HepG2 (cell line): Measurements from ENCODE around the gene DIPK1B. TPM values are rescaled to one million over a fixed set of nuclear protein-coding genes. Genes with fewer than 3 reads are reported as not detected.

Experiments
- HMG20B ChIP-seq: conservative IDR thresholded peaks from 2 replicates; pipeline ENCODE4 v1.6.1; 2016; ENCODE audit warnings: missing genetic modification reagents, missing compliant biosample characterization
- HMGXB3 ChIP-seq: sonication (generic); formaldehyde crosslinking; IDR thresholded peaks from 2 replicates; pipeline ENCODE4 v1.4.0; 2020; ENCODE audit warnings: missing genetic modification reagents, borderline replicate concordance
- HNRNPK ChIP-seq: fragments of 200-400 bp; formaldehyde crosslinking; IDR thresholded peaks from 2 replicates; pipeline ENCODE4 v1.6.1; 2018; ENCODE audit warnings: low read length, low read depth, moderate library complexity, mild to moderate bottlenecking; ENCODE audit not compliant: poor library complexity, severe bottlenecking
- MEF2D ChIP-seq: sonication (generic); formaldehyde crosslinking; IDR thresholded peaks from 2 replicates; pipeline ENCODE4 v1.5.1; 2020; ENCODE audit warnings: mild to moderate bottlenecking, missing genetic modification reagents
- MIER3 ChIP-seq: IDR thresholded peaks from 2 replicates; pipeline ENCODE4 v1.6.1; 2016; ENCODE audit warnings: missing compliant biosample characterization, borderline replicate concordance
- NFE2L2 ChIP-seq: fragments of 150-350 bp; IDR thresholded peaks from 2 replicates; pipeline ENCODE4 v1.6.1; 2014; ENCODE audit warnings: low read length
- RFXAP ChIP-seq: sonication (generic); formaldehyde crosslinking; IDR thresholded peaks from 2 replicates; pipeline ENCODE4 v1.4.0; 2020; ENCODE audit warnings: missing genetic modification reagents, borderline replicate concordance
- SRSF4 ChIP-seq: fragments of 200-400 bp; formaldehyde crosslinking; IDR thresholded peaks from one replicate; pipeline ENCODE4 v1.6.1; 2018; ENCODE audit warnings: mild to moderate bottlenecking, low read depth, low read length, moderate library complexity; ENCODE audit not compliant: poor library complexity, severe bottlenecking
- ZBTB3 ChIP-seq: sonication (generic); formaldehyde crosslinking; IDR thresholded peaks from 2 replicates; pipeline ENCODE4 v1.4.0; 2020; ENCODE audit warnings: low read depth, mild to moderate bottlenecking, moderate library complexity, missing genetic modification reagents, borderline replicate concordance
- ZFY ChIP-seq: sonication (generic); formaldehyde crosslinking; IDR thresholded peaks from 2 replicates; pipeline ENCODE4 v1.4.0; 2020; ENCODE audit warnings: missing genetic modification reagents
- ZNF282 ChIP-seq: fragments of 450-650 bp; IDR thresholded peaks from 2 replicates; pipeline ENCODE4 v1.6.1; 2018; ENCODE audit not compliant: partially characterized antibody
- ZNF615 ChIP-seq: sonication (generic); formaldehyde crosslinking; IDR thresholded peaks from 2 replicates; pipeline ENCODE4 v1.5.0; 2020; ENCODE audit warnings: mild to moderate bottlenecking, missing genetic modification reagents, borderline replicate concordance
- ZNF639 ChIP-seq: conservative IDR thresholded peaks from 2 replicates; pipeline ENCODE4 v1.6.1; 2018; ENCODE audit warnings: missing genetic modification reagents
- ZNF687 ChIP-seq: sonication (generic); formaldehyde crosslinking; IDR thresholded peaks from 2 replicates; pipeline ENCODE4 v1.5.1; 2020; ENCODE audit warnings: mild to moderate bottlenecking, missing genetic modification reagents, moderate library complexity
- ZNF703 ChIP-seq: sonication (generic); formaldehyde crosslinking; IDR thresholded peaks from 2 replicates; pipeline ENCODE4 v1.5.1; 2020; ENCODE audit warnings: missing genetic modification reagents, mild to moderate bottlenecking, moderate library complexity, borderline replicate concordance
- ZNF766 ChIP-seq: sonication (generic); formaldehyde crosslinking; IDR thresholded peaks from 2 replicates; pipeline ENCODE4 v1.5.0; 2020; ENCODE audit warnings: missing genetic modification reagents, borderline replicate concordance
- ZNF878 ChIP-seq: sonication (generic); formaldehyde crosslinking; IDR thresholded peaks from 2 replicates; pipeline ENCODE4 v1.8.1; 2023; ENCODE audit warnings: mild to moderate bottlenecking, missing genetic modification reagents, moderate library complexity
- ZSCAN20 ChIP-seq: sonication (generic); formaldehyde crosslinking; IDR thresholded peaks from 2 replicates; pipeline ENCODE4 v1.4.0; 2020; ENCODE audit warnings: missing genetic modification reagents, mild to moderate bottlenecking, borderline replicate concordance
- polyA plus RNA-seq, 8 experiments: library from polyadenylated mRNA; depleted of rRNA in 3 of 8; stranded (reverse) in 7 of 8; unstranded in 1 of 8; fragments of >200 nt; fragmentation: Illumina TruSeq in 4 of 8; extraction: Trizol in 4 of 8; gene quantifications; 2 replicates each; pipeline versions ENCODE4 v1.2.1 to v1.2.3, GENCODE V29; 2011 to 2016; ENCODE audit warnings: low read depth in 4 of 8, missing spikeins in 1 of 8, mixed read lengths in 1 of 8; ENCODE audit not compliant: insufficient read depth in 1 of 8
- total RNA-seq, 5 experiments: library from RNA; depleted of rRNA; stranded (reverse); fragments of >200 nt; fragmentation: Illumina TruSeq; extraction: Trizol; gene quantifications; 2 replicates each; pipeline ENCODE4 v1.2.3, GENCODE V29; 2016; ENCODE audit warnings: low read depth in 1 of 5

Gene DIPK1B
- total and polyA plus RNA-seq, 2 of the 13 experiments (the other 11 are each of a cell fraction or from before 2014, with no cell fraction given) = 0.18 to 3.9 TPM

GRCh38 chr9:136697821-136698526 is 14.4 kb upstream of the DIPK1B start (continued):
- TF ChIP-seq HMG20B (CRISPR knock-in tag) (0 out of 2 replicates have a peak, but pooled peaks have one; percentile 54), ZFY (CRISPR knock-in tag) (no peak), ZNF703 (CRISPR knock-in tag) (0 out of 2 replicates have a peak, but pooled peaks have one; percentile 39), MEF2D (CRISPR knock-in tag) (peak; percentile 54; the same call in 1 of the 2 replicates), ZNF639 (CRISPR knock-in tag) (0 out of 2 replicates have a peak, but pooled peaks have one; percentile 32), ZNF687 (CRISPR knock-in tag) (peak; percentile 47; the same call in 1 of the 2 replicates), SRSF4 (no peak), ZNF878 (CRISPR knock-in tag) (no peak), HNRNPK (no peak), ZBTB3 (no peak), ZSCAN20 (no peak), HMGXB3 (no peak), MIER3 (CRISPR knock-in tag) (no peak), RFXAP (CRISPR knock-in tag) (peak; percentile 15; the same call in 1 of the 2 replicates), NFE2L2 (no peak), ZNF282 (no peak), ZNF766 (CRISPR knock-in tag) (no peak), ZNF615 (CRISPR knock-in tag) (no peak)
